NCI-H2227 treated with DMSO at 0.1 percent for 48 hours (cell line): ENCODE measurements around the gene ABCA7.

Source experiments
- DNase-seq: peaks from one replicate; lab custom pipeline; 2025; lab: John Stamatoyannopoulos, UW

The ABCA7 gene

GRCh38 chr19:1039646-1040475 is at the start of gene ABCA7:
Gene ABCA7, plus strand, starts transcription at chr19:1040107. Its CDS starts 1,255 bp downstream, at chr19:1041362.
- DNase-seq: peak; percentile 90

- no peak for DNase-seq
These were observed 49.8 kb upstream of the ABCA7 start for GRCh38 chr19:990119-990571.

- no peak for DNase-seq
These were observed 49.2 kb upstream of the ABCA7 start for GRCh38 chr19:990746-991145.

GRCh38 chr19:991174-991931 is 48.6 kb upstream of the ABCA7 start:
- DNase-seq: no peak

- no peak for DNase-seq
These were observed 47.8 kb upstream of the ABCA7 start for GRCh38 chr19:991932-992669.

GRCh38 chr19:992670-993055 is 47.2 kb upstream of the ABCA7 start:
- no peak for DNase-seq

- DNase-seq: no peak
These were observed 46.5 kb upstream of the ABCA7 start for GRCh38 chr19:993361-993830.

GRCh38 chr19:993831-994393 is 46.0 kb upstream of the ABCA7 start:
- no peak for DNase-seq

GRCh38 chr19:994516-994915 is 45.4 kb upstream of the ABCA7 start:
- DNase-seq: no peak

GRCh38 chr19:995051-995827 is 44.7 kb upstream of the ABCA7 start:
- DNase-seq: no peak

GRCh38 chr19:996051-996838 is 43.7 kb upstream of the ABCA7 start:
- DNase-seq: peak; percentile 20

- DNase-seq: no peak
These were observed 41.8 kb upstream of the ABCA7 start for GRCh38 chr19:998064-998463.

GRCh38 chr19:999379-999719 is 40.6 kb upstream of the ABCA7 start:
- no peak for DNase-seq

GRCh38 chr19:1000095-1000494 is 39.8 kb upstream of the ABCA7 start, which contains the start of gene GRIN3B:
Gene GRIN3B, plus strand, starts transcription at chr19:1000419. Its CDS starts 19 bp downstream, at chr19:1000438.
- DNase-seq: no peak

GRCh38 chr19:1000591-1001537 is 39.0 kb upstream of the ABCA7 start:
- DNase-seq: no peak

GRCh38 chr19:1001538-1002166 is 38.3 kb upstream of the ABCA7 start:
- no peak for DNase-seq

- no peak for DNase-seq
These were observed 37.3 kb upstream of the ABCA7 start for GRCh38 chr19:1002600-1002999.

GRCh38 chr19:1003283-1003682 is 36.6 kb upstream of the ABCA7 start:
- no peak for DNase-seq
